Prostate gland (tissue), 2 donors: ENCODE measurements around the gene ARMC9. TPM values are rescaled to one million over a fixed set of nuclear protein-coding genes. Genes with fewer than 3 reads are reported as not detected.

ENCODE experiments used
- DNase-seq: peaks from one replicate; pipeline ENCODE4 v3.0.0-alpha.2; 2019; ENCODE audit warnings: low spot score
- H3K27ac ChIP-seq, 2 donors: fragments of 200-600 bp; sonication (generic); 2 replicates each; pipeline ENCODE4 v1.5.1; 2017 to 2019
- H3K27me3 ChIP-seq: fragments of 200-600 bp; sonication (generic); replicated peaks from 2 replicates; pipeline ENCODE4 v1.5.1; 2019; ENCODE audit not compliant: insufficient read depth
- H3K36me3 ChIP-seq, 2 donors: fragments of 200-600 bp; sonication (generic); 1 replicate in 1 of 2; 2 replicates in 1 of 2; pipeline versions ENCODE4 v1.5.1 to v1.8.1; 2017 to 2019
- H3K4me1 ChIP-seq: fragments of 200-600 bp; sonication (generic); replicated peaks from 2 replicates; pipeline ENCODE4 v1.5.1; 2019
- H3K4me3 ChIP-seq, 2 donors: fragments of 200-600 bp; sonication (generic); 2 replicates each; pipeline ENCODE4 v1.5.1; 2017 to 2019
- H3K9me3 ChIP-seq: fragments of 200-600 bp; sonication (generic); 2 replicates; pipeline ENCODE4 v1.5.1; 2017
- POLR2A ChIP-seq: fragments of 450-650 bp; IDR thresholded peaks from one replicate; pipeline ENCODE4 v1.6.1; 2016; ENCODE audit warnings: antibody characterized with exemption, mild to moderate bottlenecking
- POLR2AphosphoS5 ChIP-seq: sonication (generic); formaldehyde crosslinking; IDR thresholded peaks from one replicate; pipeline ENCODE4 v1.6.1; 2017; ENCODE audit warnings: antibody characterized with exemption
- WGBS: methylation state at CpG from one replicate; pipeline ENCODE4 v1.1.5; 2018; 5-methylcytosine and 5-hydroxymethylcytosine counted together
- intact Hi-C: fragments of 100-400 bp; cut with DNase I; formaldehyde crosslinking; loops from one replicate; pipeline ENCODE4 v1.14.2; 2022
- total RNA-seq, 2 donors: library from RNA; depleted of rRNA; stranded (reverse); fragments of >200 nt; gene quantifications; one replicate each; pipeline ENCODE4 v1.1.0, GENCODE V29; 2016
- TF ChIP-seq, protein P1 (sequence below), 4 experiments: fragments of 200-600 bp in 2 of 4; fragments of 450-650 bp in 2 of 4; sonication (generic) in 2 of 4; IDR thresholded peaks; 1 replicate in 3 of 4; 2 replicates in 1 of 4; pipeline ENCODE4 v1.5.1; 2016 to 2019; ENCODE audit warnings: antibody characterized with exemption in 4 of 4, mild to moderate bottlenecking in 2 of 4, moderate library complexity in 2 of 4

The ARMC9 gene
- total RNA-seq, 2 donors from 2014 or later, result 11.3 to 40.0 TPM

DNA sequence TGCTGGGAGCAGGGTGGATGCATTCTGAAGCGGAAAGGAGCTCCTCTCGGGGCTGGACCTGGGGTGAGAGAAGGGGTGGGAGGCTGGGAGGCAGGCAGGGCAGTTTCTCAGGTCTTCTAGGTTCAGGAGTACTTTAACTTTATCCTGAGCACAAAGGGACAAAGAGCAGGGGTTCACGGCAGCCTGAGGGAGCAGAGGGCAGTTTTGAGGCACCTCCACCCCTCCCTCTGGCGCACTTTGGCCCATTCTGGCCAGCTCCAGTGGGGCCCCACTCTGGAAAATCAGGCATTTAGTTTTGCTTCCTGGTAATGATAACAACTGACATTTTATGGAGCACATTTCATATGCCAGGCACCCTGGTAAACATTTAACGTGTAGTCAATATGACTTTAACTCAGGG, 211.3 kb downstream of the ARMC9 start:
- H3K4me1 ChIP-seq, result no peaks in the 10 kb centered on the region
- TF ChIP-seq POLR2A (no peak), POLR2AphosphoS5 (no peak)
- TF ChIP-seq, protein P1, sequence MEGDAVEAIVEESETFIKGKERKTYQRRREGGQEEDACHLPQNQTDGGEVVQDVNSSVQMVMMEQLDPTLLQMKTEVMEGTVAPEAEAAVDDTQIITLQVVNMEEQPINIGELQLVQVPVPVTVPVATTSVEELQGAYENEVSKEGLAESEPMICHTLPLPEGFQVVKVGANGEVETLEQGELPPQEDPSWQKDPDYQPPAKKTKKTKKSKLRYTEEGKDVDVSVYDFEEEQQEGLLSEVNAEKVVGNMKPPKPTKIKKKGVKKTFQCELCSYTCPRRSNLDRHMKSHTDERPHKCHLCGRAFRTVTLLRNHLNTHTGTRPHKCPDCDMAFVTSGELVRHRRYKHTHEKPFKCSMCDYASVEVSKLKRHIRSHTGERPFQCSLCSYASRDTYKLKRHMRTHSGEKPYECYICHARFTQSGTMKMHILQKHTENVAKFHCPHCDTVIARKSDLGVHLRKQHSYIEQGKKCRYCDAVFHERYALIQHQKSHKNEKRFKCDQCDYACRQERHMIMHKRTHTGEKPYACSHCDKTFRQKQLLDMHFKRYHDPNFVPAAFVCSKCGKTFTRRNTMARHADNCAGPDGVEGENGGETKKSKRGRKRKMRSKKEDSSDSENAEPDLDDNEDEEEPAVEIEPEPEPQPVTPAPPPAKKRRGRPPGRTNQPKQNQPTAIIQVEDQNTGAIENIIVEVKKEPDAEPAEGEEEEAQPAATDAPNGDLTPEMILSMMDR (IDR thresholded peaks at IDR 0.05), result no peak
- H3K36me3 ChIP-seq, result no peaks in the 10 kb centered on the region
- H3K4me3 ChIP-seq, result no peak overlapping the region
- no peaks in the 10 kb centered on the region for H3K9me3 ChIP-seq
- H3K27ac ChIP-seq, result no peak overlapping the region
- no peaks in the 10 kb centered on the region for H3K27me3 ChIP-seq
- intact Hi-C loops, result loop anchor here (5.0 kb wide), 2 partner anchors 112 to 307 kb away; no protein-coding TSS in a partner anchor
- 90% methylated on average over 5 of the region's 5 CpGs for WGBS
- DNase-seq, result no peak

DNA sequence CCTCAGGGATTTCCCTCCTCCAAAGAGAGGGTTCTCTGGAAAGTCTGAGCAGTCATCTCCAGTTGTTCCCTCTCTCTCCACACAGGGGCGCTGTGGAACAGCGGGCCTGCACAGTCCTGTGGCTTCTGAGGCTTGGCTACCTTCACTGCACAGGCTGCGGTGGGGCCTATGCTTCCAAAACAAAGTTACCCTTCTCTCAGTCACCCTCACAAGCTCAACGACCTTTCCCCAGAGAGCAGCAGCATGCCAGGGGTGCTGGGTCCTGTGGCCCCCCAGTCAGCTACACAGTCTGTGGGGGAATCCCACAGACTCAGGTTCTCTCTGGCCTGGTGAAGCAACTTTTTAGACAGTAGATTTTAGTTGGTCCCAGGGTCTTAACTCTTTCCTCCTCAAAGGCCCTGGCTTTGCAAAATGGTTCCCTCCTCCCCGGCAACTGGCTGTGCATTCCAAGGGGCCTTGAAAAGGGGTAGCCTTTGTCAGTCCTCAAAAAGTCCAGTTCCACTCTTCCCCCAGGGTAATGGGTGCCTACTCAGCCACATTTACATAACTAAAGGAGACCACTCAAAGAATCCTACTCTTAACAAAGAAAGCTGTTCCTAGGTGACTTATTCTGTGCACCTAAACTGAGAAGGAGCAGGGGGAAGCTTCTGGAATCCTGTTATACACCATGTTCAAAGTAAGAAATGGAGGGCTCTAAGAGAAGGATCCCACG, 212.0 kb downstream of the ARMC9 start:
- no peak for DNase-seq
- WGBS, result 83% methylated on average over 6 of the region's 6 CpGs
- H3K36me3 ChIP-seq, result no peaks in the 10 kb centered on the region
- H3K4me1 ChIP-seq, result no peaks in the 10 kb centered on the region
- H3K4me3 ChIP-seq, result no peak overlapping the region
- intact Hi-C loops, result loop anchor here (5.0 kb wide), 2 partner anchors 113 to 308 kb away; no protein-coding TSS in a partner anchor
- no peak overlapping the region for H3K27ac ChIP-seq
- no peak for TF ChIP-seq POLR2A
- TF ChIP-seq POLR2AphosphoS5, result no peak
- H3K27me3 ChIP-seq, result no peaks in the 10 kb centered on the region
- H3K9me3 ChIP-seq, result no peaks in the 10 kb centered on the region

DNA sequence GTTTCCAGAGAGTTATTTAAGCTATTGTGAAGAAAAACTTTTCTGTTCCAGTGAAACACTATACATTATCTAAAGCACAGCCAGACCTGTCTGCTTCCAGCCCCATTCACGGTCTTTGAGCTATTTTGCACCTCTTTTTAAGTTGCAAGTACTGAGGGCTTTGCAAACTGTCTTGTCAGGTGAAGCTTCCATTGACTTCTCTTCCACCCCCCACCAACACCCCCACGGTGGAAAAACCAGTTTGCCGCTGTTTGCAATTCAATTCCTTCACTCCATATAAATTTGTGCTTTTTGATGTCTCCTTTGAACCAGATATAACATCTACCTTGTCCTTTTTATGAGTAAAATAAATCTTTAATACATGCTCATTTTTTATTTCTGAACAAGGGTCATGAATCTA, 212.8 kb downstream of the ARMC9 start:
- TF ChIP-seq POLR2AphosphoS5 (no peak), POLR2A (no peak)
- TF ChIP-seq, protein P1 (IDR thresholded peaks at IDR 0.05), result no peak

DNA sequence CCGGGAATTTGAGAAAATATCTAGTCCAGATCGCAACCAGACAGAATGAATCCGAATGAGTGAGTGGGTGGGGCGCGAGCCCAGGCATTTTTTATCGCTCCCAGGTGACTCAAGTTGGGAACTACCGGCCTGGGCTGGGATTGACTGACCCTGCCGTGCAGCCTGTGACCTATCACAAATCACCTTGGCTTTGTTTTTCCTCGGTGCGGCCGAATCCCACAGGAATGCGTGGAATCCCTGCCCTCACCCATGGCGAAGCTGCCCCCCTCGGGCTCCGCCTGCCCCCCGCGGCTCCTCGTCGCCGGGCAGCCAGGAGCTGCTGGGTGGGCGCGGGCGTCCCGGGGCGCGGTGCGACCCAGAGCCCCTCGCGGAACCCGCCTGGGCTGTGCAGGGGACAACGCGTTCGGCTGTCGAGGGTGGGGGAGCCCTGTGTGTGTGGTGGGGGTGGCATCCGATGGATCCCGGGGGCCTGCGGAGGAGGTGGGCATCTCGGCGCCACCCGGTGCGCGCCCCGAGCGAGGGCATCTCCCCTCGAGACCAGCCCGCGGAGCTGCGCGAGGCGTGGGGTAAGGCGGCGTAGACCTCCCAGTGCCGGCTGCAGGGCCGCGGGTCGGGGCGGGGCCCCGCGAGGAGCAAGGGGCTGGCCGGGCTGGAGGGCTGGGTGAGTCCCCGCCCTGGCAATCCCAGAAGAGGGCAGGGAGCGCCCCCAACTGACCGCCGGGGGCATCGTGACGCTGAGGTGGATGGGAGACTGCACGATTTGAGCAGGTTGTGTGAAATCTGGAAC, 213.6 kb downstream of the ARMC9 start:
- intact Hi-C loops, result loop anchor here (2.0 to 5.0 kb wide), 3 partner anchors 115 to 310 kb away; no protein-coding TSS in a partner anchor
- Histone ChIP-seq H3K4me3 (peak overlapping the region; percentile 49 to 52), H3K9me3 (no peaks in the 10 kb centered on the region), H3K4me1 (no peaks in the 10 kb centered on the region), H3K27ac (peak overlapping the region; percentile 29 to 60), H3K27me3 (no peaks in the 10 kb centered on the region), H3K36me3 (no peaks in the 10 kb centered on the region)
- peak; percentile 77 for DNase-seq
- 3% methylated on average over 64 of the region's 67 CpGs for WGBS
- TF ChIP-seq POLR2AphosphoS5 (peak; percentile 31), POLR2A (no peak)
- TF ChIP-seq, protein P1 (IDR thresholded peaks at IDR 0.05), result peak; percentile 50 to 85 (median 78)

More for the DNA sequence above, 212.8 kb downstream of the ARMC9 start:
- Histone ChIP-seq H3K4me1 (no peaks in the 10 kb centered on the region), H3K9me3 (no peaks in the 10 kb centered on the region), H3K27ac (peak overlapping the region in 1 of 2 donors; percentile 29), H3K36me3 (no peaks in the 10 kb centered on the region), H3K27me3 (no peaks in the 10 kb centered on the region), H3K4me3 (no peak overlapping the region)
- no peak for DNase-seq
- 31% methylated on average over 3 of the region's 3 CpGs for WGBS
- intact Hi-C loops, result loop anchor here (5.0 kb wide), 2 partner anchors 114 to 309 kb away; no protein-coding TSS in a partner anchor

DNA sequence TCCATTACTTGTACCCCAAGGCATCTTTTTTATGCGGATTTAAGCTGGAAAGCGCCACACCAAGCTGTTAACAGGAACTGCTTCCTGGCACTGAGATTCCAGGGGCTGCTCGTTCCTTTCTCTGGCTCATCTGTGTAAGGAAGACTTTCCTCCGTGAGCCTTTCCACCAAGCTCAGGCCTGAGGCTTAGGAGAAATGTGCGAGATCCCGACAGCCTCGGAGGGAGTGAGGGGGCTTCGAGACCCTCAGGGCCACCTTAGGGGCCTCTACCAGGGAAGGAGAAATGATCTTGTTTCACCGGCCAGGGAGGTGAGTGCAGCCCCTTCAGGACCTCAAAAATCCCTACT, 214.2 kb downstream of the ARMC9 start:
- Histone ChIP-seq H3K9me3 (no peaks in the 10 kb centered on the region), H3K36me3 (no peaks in the 10 kb centered on the region), H3K4me3 (peak overlapping the region; percentile 49 to 52), H3K27ac (no peak overlapping the region), H3K4me1 (no peaks in the 10 kb centered on the region), H3K27me3 (no peaks in the 10 kb centered on the region)
- intact Hi-C loops, result loop anchor here (2.0 to 5.0 kb wide), 3 partner anchors 115 to 310 kb away; no protein-coding TSS in a partner anchor
- WGBS, result 24% methylated on average over 9 of the region's 9 CpGs
- TF ChIP-seq POLR2AphosphoS5 (no peak), POLR2A (no peak)
- TF ChIP-seq, protein P1 (IDR thresholded peaks at IDR 0.05), result no peak
- DNase-seq, result no peak
